ENCODE measurements around the gene ZNF660.

The ZNF660 gene

GRCh38 chr3:44628716-44629115 lies 44.0 kb downstream of the ZNF660 start:
- no peak for DNase-seq

GRCh38 chr3:44632193-44632592 lies 47.4 kb downstream of the ZNF660 start:
- no peak for DNase-seq

GRCh38 chr3:44642337-44642736 lies 57.6 kb downstream of the ZNF660 start:
- no peak for DNase-seq

GRCh38 chr3:44643024-44643423 lies 58.3 kb downstream of the ZNF660 start:
- no peak for DNase-seq

- no peak for DNase-seq
Measured at GRCh38 chr3:44647771-44648170, 63.0 kb downstream of the ZNF660 start.

GRCh38 chr3:44648564-44649229 lies 63.9 kb downstream of the ZNF660 start, which contains the start of gene ZNF35:
ZNF35 (plus strand) TSS chr3:44648732; CDS start chr3:44651068, 2,336 bp downstream.
- DNase-seq = peak in 54 of 56 donors; percentile 13 to 87 (median 70)
